Activated naive CD4-positive, alpha-beta T cell treated with Interleukin-2 at 50 U/mL for 16 hours (primary cell): ENCODE data around the gene POLD4.

Source experiments
- DNase-seq: peaks from one replicate; pipeline ENCODE4 v3.0.0-alpha.2; 2020

POLD4 gene

DNA sequence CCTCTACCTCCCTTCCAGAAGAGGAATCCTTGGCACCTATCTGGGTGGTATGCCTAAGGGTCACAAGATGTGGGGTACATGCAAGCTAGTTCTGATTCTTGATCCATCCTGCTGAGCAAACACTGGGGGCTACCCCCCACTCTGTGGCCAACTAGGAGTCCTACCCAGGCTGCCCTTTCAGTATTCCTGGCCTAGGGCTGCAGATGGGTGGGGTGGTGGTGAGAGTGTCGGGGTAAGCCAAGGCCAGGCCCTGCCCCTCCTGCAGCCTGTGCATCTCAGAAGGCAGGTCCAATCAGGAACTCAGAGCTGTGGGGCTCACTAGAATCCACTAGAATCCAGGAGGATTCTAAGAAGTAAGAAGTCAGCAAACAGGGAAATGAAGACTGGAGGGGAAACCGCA is 39.1 kb downstream of the POLD4 start:
- DNase-seq, result no peak

DNA sequence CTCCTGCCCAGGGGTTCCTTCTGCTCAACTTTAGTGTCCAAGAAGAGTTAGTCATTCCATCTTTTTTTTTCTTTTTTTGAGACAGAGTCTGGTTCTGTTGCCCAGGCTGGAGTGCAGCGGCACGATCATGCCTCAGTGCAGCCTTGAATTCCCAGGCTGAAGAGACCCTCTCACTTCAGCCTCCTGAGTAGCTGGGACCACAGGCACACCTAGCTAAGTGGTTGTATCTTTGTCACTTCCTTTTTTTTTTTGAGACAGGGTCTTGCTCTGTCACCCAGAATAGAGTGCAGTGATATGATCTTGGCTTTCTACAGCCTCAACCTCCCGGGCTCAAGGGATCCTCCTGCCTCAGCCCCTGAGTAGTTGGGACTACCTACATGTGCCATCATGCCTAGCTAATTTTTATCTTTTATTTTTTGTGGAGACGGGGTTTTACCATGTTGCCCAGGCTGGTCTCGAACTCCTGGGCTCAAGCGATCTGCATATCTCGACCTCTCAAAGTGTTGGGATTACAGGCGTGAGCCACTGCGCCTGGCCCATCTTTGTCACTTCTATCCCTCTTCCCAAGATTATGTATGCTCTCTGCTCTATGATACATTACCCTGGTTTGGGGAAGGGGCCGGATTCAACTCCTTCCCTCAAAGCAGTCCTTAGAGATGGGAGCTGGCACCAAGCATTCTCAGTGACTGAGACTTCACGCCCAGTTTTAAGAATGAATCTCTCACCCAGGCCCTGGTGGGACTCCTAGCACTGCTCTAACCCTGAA is 40.0 kb downstream of the POLD4 start:
- DNase-seq, result no peak

DNA sequence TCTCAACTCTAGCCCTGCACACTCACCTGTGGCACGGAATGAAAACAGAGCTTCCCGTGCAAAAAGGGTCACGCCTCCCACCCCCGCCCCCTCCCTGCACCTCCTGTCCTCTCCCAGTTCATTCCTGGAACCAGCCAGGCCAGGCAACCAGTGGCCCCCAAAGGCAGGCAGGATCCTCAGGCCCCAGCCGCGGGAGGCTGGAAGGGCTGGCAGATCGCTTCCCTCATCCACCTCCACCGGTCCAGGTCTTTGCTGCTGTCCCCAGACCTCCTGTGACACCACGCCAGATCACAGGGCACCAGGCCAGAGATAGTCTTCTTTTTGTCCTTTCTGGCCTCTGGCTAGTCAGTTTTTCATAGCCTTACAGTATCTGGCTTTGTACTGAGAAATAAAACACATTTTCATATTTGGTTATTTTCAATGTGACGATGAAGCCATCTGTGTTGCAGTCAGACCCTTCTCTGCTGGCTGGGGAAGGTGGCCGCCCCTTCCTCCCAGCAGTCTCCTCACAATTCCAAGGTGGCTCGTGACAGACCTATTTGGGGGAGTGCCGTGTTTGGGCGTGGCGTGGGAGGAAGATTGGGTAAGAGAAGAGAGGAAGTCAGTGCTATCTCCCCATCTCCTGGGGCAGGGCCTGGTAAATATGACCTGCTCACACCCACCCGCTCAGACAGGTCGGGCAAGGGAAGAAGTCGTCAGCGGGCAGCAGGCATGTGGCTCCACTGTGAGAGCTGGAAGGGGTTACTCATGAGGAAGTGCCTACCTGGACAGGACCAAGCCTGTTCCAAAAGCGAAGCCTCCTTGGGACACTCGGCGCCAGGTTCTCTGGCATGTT is 40.9 kb downstream of the POLD4 start:
- DNase-seq, result peak; percentile 54

DNA sequence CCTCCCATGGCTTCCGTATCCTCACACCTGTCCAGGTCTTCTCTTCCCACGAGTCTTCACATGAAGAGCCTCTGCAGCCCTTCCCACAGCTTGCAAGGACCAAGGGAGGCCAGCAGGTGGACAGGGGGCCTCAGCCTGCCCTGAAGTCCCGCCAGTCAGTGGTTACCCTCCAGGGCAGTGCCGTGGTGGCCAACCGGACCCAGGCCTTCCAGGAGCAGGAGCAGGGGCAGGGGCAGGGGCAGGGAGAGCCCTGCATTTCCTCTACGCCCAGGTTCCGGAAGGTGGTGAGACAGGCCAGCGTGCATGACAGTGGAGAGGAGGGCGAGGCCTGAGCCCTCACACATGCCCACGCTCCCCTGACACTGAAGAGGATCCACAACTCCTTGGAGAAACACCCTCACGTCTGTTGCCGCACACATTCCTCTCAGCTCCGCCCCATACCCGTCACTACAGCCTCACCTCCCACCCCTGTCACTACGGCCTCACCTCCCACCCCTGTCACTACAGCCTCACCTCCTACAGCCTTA is 41.7 kb downstream of the POLD4 start:
- peak; percentile 24 for DNase-seq

DNA sequence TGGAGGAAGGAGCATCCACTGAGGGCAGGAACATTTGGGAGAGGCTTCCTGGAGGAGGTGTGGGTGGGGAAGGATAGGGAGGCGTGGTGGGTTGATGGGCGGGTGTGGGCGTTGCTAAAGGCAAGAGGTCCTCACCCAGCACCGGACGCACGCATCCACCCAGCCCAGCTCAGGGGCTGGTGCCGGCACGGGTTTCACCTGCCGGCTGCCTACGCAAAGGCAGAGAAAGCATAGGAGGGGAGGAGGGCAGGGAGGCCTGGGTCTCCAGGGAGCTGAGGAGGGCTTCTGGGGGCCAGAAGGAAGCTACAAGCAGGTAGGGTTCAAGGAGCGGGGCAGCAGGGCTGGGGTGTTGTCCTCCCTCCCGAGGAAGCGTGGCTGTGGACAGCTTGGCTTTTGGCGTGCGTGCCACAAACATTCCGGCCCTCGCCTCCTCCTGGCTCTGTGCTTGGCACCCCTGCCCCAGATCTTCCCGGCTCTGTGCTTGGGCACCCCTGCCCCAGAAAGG is 42.2 kb downstream of the POLD4 start:
- DNase-seq, result no peak

DNA sequence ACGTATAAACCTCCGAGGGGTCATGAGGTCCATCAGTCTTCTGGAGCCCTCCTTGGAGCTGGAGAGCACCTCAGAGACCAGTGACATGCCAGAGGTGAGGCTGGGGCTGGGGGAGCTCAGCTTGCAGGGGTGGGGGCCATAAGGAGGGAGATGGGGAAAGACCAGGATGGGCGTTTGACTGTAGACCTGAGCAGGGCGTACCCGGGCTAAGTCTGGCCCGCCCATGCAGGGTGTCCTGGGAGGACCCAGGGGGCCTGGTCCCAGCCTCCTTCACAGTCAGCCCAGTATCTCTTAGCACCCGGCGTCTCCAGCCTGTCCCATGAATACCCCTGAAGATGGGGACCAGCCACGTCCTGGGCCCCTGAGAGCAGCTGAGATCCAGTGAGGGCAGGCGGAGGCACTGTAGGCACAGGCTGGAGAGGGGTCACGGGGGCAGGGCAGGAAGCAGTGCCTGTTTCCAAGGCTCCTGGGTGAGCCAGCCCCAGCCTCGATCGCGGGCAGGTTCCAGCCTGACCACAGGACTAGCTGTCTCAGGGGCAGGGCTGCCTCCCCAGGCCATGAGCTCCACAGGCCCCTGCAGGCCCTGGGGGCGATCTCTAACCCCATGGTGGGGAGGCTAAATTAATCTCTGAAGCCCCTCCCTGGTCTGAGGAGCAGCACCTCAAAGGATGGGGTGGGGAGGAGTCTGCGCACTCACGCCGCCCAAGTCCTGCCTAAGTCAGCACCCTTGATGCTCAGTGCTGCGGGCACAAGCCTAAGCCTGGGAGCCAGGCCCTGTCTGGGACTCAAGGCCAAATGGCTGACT is 42.9 kb downstream of the POLD4 start:
- DNase-seq, result no peak

DNA sequence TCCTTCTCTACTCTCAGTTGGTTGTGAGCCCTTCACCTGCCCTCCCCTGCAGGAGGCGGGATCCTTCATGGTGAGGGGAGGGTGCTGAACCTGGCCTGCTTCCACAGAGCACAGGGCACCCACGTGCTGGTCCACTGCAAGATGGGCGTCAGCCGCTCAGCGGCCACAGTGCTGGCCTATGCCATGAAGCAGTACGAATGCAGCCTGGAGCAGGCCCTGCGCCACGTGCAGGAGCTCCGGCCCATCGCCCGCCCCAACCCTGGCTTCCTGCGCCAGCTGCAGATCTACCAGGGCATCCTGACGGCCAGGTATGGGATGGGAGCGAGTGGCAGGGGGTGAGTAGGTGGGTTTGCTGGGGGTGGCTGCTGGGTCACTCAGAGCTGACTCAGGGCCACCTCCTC is 43.7 kb downstream of the POLD4 start:
- DNase-seq, result no peak

DNA sequence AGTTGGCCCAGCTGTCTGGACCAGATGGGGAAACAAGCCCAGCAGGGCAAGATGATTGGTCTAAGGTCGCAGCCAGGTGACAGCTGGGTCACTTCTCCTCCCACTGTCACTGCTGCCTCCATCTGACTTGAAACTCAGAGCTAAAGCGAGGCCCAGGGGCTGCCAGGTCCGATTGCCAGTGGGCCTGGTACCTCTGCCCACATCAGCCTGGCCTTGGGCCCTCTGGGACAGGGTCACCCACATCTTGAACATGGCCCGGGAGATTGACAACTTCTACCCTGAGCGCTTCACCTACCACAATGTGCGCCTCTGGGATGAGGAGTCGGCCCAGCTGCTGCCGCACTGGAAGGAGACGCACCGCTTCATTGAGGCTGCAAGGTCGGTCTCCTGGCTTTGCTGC is 44.2 kb downstream of the POLD4 start:
- DNase-seq, result no peak

DNA sequence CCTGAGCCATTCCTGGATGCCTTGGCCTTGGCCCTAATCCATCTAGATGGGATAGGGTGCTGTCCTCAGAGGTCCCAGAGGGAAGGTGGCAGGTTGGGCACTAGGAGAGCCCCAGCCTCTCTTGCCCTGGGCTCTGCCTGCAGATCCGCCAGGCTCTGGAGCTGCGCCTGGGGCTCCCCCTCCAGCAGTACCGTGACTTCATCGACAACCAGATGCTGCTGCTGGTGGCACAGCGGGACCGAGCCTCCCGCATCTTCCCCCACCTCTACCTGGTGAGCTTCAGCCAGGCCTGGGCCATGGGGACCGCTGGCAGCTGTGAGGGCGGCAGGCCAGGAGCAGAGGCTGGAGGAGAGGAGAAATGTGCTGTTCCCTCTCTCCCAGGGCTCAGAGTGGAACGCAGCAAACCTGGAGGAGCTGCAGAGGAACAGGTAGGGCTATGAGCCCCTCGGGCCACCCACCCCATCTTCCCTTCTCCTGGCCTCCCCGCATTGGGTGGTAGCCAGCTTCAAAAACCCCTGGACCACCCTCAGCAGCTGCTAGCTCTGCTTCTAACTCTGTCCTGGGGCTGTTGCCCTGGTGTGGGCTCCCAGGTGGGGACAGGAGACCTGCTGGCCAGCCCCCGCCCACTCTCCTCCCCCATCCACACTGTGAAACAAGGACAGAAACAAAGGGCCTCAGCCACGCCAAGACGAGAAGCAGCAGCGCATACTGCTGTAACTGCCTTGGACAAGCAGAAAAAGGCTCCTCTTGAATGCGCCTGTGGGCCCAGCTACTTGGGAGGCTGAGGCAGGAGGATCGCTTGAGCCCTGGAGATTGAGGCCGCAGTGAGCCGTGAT is 45.1 kb downstream of the POLD4 start:
- no peak for DNase-seq

DNA sequence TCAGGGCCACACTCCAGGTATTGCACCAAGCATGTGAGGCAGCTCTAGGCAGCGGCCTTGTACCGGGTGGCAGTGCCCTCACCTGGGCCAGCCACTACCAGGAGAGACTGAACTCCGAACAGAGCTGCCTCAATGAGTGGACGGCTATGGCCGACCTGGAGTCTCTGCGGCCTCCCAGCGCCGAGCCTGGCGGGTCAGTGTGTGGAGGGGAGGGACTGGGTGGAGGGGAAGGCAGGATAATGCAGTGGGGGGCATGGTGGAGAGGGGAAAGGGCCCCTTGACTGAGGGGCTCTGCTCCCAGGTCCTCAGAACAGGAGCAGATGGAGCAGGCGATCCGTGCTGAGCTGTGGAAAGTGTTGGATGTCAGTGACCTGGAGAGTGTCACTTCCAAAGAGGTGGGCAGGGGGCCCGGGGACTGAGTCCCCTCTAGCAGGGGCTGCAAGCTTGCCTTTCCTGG is 45.8 kb downstream of the POLD4 start:
- no peak for DNase-seq

DNA sequence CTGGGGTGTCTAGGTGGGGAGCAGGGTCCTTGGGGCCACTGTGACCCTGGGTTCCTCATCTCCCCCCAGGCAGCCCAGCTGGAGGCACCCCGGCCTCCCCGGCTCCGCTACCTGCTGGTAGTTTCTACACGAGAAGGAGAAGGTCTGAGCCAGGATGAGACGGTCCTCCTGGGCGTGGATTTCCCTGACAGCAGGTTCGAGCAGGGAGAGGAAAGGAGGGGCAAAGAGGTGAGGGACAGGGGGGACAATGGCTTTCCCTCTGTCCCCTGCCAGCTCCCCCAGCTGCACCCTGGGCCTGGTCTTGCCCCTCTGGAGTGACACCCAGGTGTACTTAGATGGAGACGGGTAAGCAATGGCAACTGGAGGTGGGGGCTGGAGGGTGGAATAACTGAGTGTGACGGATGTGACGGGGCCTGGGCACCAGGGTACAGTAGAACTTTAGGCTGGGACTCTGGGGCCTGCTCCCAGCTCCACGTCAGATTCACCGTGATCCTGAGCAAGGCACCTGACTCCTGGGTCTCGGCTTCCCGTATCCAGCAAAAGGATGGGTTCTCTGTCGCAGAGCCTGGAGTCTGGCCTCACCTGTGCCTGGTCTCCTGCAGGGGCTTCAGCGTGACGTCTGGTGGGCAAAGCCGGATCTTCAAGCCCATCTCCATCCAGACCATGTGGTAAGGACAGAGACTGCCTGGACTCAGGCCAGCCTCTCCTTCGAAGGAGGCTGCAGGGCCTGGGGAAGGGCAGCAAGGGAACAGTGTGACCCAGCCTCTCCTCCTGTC is 46.4 kb downstream of the POLD4 start:
- no peak for DNase-seq

DNA sequence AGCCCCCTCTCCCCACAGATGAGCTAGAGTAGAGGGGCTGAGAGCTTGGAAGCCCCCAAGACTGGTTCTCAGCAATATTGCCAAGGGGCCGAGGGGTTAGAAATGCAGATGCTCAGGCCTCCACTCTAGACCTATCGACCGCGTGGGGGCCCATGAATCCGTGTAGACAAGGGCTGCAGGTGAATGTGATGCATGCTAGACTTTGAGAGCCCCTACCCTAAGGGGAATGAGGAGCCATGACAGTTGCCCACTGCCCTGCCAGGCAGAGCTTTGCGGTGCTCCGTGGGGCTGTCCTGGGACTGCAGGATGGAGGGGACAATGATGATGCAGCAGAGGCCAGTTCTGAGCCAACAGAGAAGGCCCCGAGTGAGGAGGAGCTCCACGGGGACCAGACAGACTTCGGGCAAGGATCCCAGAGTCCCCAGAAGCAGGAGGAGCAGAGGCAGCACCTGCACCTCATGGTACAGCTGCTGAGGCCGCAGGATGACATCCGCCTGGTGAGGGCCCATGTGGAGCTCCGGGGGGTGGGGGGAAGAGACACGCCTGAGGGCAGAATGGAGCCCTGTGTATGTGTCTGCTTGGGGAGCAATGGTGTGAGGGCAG is 48.7 kb downstream of the POLD4 start:
- DNase-seq, result no peak

DNA sequence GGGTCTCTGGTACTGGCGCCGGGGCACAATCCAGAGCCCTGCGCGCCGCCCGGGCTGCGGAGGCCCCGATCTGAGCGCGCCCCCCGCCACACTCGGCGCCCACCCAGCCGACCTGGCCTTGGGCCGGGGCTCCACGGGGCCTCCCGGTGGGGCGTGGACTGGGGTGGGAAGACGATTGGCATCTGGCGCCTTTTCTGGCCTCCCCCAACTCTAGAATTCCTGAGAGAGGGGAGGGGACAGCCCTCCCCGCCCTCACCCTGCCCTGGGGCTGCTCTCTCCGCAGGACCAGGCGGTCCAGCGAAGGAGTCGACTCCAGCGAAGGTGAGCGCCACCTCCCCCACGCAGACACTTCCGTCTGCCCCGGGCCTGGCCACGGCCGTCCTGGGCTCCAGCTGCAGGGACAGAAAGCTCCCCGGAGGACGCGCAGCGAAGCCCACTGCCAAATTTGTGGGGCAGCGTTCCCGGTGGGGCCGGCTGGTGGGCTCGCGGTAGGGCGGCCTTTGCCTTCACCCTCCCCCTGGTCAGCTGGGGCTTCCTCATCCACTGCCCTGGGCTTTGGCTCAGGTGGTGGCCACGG is 49.4 kb downstream of the POLD4 start:
- no peak for DNase-seq

DNA sequence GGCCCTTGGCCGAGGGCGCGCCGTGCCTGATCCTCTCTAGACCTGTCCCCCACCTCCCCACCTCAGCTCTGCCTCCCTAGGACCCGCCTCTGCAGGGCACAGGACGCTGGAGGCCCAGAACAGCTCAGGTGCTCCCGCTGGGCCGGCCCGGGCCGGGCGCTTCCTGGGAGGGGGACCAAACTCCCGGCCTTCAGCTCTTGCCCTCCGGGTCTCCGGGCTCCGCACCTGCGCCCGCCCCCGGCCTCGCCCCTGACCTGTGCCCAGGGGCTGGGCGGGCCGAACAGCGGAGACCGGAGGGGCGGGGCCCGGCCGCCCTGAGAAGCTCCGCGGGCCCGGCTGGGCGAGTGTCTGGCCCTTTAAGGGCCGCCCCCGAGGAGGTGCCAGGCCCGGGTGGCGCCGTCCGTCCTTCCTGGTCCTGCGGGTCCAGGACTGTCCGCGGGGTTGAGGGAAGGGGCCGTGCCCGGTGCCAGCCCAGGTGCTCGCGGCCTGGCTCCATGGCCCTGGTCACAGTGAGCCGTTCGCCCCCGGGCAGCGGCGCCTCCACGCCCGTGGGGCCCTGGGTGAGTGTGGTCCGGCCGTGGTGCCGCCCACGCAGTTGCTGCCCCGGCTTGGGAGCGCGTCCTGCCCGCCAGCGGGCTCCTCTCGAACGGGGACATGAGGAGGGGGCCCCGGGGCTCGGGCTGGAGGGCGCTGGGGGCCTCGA is 50.1 kb downstream of the POLD4 start, which contains the start of gene SSH3:
SSH3 (plus strand) TSS at position 399 of the 703 bp plus-strand sequence; CDS start at position 495, 96 bp downstream.
- peak; percentile 59 for DNase-seq

DNA sequence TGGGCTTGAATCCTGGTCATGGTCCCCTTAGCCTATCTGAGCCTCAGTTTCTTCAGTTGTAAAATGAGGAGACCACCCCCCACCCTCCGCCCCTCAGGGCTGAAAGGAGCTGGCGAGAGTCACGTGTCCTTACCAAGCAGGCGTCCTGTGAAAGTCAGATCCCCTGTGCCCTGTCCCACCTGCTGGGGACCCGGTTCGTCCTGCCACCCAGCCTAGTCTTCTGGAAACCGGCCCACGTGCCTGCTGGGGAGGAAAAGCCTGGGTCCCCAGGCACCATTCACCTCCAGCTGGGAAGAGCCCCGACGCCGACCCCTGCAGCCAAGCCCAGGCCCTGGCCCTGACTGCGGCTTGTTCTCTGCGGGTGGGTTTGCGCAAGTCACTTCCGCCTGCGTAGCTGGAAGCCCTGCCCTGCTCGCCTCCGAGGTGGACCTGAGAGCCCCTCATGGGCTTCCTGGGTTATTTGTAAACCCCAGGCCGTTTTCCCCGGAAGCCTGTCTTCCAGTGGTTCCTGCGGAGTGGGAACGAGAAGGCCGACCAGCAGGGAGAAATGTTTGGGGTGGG is 50.7 kb downstream of the POLD4 start:
- no peak for DNase-seq

DNA sequence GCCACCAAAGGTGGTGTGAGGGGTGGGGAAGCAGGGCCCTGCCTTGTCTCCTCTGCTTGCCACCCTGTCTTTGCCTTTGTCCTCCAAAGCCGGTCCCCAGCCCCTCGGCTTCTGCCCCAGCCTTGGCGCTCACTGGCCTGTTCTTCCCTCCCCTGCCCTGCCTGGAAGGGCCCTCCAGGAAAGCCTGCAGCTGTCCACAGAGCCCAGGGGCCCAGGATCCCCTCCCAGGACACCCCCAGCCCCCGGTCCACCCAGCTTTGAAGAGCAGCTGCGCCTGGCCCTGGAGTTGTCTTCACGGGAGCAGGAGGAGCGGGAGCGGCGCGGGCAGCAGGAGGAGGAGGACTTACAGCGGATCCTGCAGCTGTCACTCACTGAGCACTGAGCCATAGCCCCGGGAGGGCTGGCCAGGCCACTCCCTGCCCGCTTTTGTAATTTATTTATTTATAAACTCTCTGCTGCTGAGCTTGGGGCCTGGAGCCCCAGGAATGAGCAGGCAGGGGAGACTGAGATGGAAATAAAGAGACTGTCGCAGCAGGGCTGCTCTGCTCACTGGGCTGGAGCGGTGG is 51.3 kb downstream of the POLD4 start:
- DNase-seq, result no peak

DNA sequence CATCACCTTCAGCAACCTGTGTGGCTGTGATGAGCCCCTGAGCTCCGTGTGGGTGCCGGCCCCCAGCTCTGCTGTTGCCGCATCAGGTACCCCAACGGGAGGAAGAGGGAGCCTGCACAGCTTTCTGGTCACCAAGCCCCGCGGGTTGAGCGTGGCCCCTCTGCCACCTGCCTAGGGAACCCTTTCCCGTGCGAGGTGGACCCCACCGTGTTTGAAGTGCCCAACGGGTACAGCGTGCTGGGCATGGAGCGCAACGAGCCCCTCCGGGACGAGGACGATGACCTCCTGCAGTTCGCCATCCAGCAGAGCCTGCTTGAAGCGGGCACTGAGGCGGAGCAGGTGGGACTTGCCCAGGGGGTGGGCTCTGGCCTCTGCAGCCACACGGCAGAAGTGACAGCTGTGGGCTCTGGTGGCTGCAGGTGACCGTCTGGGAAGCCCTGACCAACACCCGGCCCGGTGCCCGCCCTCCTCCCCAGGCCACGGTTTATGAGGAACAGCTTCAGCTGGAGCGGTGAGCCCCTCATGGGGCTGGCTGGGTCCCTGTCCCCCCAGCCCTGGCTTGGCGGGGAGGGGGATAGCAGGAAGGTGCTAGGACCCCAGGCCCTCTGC is 51.9 kb downstream of the POLD4 start:
- DNase-seq, result no peak
